ENCODE measurements around the gene DGKQ.

DGKQ gene

DNA sequence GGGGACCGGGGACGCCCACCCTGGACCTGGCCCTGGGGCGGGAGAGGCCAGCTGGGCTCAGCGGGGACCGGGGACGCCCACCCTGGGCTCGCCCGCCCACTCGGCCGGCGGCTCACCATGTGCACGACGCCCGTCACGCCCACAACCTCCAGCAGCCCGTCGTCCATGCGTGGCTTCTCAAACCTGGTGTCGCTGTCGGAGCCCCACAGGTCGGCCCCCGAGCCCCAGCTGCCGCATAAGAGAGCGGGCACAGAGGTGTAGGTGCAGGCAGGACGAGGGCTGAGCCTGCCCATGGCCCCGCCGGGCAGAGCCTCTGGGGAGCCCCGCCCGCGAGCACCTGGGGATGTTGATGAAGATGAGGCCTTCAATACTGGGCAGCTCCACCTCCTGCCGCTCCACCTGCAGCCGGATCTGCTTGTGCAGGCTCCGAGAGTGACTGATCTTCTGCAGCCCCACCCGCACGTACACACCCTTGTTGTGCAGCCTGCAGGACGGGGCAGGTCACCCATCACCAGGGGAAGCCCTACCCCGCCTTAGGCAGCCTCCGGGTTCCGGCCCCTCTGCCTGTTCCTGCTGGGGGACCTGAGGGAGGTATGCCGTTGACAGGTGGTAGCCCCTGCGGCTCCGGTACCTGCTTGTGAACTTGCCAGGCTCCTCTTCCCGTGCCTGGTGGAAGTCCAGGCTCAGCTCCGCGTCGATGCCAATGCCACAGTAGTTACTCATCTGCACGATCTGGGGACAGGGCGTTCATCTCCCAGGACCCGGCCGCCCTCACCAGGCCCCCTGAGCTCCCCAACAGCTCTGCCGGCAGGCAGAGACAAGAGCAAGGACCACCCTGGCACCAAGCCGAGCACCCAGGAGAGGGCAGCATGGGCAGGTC is 11.8 kb downstream of the DGKQ start:
- no peak for DNase-seq (ENCODE audit: low read depth in 2 of 2)

DNA sequence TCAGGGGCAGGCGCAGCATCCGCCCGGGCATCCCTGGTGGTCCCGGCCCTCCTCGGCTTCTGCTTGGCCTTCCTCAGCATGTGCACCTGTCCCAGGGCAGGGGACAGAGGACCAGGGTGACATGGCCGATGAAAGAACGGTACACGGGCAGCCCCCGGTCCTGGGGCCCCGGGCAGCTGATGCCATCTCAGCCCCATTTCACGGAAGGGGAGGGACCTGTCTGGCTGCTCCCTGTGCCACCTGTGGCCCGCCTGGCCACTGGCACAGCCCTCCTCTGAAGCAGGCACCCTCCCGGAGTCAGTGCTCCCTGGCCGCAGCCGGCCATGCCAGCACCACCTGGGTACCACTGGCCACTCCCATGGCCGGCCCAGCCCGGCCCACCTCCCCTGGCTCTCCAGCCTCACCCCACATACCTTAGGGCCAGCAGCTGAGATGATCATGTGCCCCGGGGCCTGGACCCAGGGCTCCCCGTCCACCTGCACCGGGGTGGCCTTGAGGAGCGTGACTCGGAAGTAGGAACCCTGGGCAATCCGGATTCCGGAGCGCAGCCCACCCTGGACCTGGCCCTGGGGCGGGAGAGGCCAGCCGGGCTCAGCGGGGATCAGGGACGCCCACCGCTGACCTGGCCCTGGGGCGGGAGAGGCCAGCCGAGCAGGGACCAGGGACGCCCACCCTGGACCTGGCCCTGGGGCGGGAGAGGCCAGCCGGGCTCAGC is 12.6 kb downstream of the DGKQ start:
- no peak for DNase-seq (ENCODE audit: low read depth in 2 of 2)

DNA sequence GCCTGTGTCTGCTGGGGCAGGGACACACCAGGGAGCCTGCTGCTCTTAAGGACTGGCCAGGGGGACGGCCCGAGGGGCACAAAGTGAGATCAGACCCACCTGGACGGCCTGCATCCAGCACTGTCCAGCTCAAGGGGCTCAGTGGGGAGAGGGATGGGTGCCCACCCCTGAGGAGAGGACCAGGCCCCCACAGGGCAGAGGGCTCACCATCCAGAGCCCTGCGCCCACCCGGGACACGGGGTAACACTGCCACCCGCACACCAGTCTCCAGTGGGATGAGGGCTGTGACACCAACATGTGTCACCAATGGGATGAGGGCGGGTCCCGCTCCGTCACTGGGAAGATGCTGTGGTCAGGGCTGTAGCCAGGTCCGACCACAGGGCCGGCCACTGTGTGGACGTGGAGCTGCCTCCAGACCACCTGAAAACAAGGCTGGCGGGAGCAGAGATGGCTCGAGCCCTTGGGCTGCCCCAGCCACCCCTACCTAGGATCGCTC is 13.2 kb downstream of the DGKQ start:
- no peak for DNase-seq (ENCODE audit: low read depth in 2 of 2)

DNA sequence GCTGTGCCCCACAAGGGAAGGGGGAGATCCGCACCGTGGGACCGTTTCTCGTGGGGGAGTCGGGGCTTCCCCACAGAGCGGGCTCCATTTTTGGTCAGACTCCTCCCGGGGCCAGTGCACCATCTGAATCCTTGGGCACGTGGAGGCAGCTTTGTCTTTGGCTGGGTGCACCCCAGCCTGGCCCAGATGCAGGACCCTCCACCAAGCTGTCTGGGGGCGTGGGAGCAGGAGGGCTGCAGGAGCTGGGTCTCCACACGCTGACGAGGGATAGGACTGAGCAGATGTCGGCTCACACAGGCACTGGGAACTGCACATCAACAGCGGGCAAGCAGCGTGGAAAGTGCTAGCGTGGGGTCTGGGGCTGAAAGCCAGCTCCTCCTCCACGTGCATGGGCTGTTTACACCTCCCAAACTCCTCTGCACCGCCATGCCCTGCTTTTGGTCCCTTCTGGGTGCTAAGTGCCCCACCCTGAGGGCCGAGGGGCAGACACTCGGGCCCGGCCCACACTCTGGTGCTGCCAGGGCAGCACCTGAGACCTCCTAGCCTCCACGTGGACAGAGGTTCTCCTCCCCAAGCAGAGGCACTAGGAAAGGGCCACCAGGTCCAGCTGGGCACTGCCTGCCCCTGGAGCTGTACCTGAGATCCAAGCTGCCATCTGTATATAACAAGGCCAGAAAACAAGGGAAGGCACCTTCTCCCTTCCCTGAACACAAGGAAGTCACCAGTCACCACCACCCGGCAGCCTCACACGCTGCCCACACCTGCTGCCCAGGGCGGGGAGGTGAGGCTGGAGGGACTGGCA is 13.8 kb downstream of the DGKQ start:
- DNase-seq (ENCODE audit: low read depth in 2 of 2), result no peak

DNA sequence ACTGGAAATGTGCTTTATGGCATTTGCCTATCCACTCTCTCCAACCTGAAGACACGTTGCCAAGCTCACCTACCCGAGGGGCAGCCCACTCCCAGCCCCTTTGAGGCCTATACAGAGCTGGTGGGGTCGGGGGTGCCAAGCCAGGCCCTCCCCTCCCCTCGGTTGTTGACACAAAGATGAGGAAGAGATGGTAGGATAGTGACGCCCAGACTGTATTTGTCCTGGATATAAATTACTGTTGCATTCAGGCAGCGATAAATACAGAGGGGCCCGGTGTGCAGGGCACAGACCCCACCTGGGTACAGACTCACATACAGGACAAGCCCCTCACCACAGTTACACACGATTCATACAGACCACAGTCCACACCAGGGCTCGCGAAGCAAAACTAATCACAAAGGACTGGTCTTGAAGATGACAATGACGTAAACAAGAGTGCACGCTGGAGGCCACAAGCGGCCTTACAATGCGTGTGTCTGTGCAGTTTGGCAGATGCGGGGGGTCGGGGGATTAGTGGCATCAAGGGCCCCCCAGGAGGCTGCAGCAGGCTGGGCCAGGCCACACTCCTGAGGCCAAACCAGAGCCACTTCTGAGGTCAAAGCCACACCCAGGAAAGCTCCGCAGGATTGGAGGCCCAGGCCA is 14.6 kb downstream of the DGKQ start:
- DNase-seq (ENCODE audit: low read depth in 2 of 2), result no peak

DNA sequence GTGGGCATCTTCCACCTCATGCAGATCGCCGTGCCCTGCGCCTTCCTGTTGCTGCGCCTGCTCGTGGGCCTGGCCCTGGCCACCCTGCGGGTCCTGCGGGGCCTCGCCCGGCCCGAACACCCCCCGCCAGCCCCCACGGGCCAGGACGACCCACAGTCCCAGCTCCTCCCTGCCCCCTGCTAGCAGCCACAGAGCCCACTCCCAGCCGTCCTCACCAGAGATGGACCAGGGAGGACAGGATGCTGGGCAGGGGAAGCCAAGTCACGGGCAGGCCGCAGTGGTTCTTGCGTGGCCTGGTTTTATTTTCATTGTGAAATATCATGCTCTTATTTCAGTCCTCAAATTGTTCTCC is 15.1 kb downstream of the DGKQ start:
- DNase-seq (ENCODE audit: low read depth in 2 of 2), result no peak

DNA sequence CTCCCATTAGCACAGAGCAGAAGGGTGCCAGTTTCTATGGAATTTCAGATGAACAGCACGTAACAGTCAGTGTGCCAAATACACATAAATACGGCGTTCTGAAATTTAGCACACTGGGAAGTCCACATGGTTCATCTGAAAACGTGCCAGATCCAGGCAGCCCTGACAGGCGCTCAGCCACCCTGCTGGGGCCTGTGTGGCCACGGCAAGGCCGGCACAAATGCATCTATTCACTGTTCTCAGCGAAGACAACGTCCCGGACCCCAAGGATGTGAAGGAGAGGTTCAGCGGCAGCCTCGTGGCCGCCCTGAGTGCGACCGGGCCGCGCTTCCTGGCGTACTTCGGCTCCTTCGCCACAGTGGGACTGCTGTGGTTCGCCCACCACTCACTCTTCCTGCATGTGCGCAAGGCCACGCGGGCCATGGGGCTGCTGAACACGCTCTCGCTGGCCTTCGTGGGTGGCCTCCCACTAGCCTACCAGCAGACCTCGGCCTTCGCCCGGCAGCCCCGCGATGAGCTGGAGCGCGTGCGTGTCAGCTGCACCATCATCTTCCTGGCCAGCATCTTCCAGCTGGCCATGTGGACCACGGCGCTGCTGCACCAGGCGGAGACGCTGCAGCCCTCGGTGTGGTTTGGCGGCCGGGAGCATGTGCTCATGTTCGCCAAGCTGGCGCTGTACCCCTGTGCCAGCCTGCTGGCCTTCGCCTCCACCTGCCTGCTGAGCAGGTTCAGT is 15.6 kb downstream of the DGKQ start:
- DNase-seq (ENCODE audit: low read depth in 2 of 2), result no peak

DNA sequence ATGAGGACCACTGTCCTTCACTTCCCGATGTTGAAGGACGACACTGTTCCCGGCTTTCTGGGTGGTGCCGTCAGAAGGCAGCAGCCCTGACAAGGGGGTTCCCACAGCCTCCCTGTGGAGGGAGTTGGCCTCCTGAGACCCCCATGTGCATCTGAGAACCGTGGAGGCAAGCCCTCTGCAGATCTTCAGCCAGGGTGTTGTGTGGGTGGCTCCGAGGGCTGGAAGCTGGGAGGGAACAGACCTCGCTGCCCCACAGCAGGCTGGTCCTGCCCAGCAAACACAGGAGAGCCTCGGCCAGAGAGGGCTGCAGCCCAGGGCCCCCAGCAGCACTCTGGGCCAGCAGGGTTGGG is 16.2 kb downstream of the DGKQ start:
- DNase-seq (ENCODE audit: low read depth in 2 of 2), result no peak

DNA sequence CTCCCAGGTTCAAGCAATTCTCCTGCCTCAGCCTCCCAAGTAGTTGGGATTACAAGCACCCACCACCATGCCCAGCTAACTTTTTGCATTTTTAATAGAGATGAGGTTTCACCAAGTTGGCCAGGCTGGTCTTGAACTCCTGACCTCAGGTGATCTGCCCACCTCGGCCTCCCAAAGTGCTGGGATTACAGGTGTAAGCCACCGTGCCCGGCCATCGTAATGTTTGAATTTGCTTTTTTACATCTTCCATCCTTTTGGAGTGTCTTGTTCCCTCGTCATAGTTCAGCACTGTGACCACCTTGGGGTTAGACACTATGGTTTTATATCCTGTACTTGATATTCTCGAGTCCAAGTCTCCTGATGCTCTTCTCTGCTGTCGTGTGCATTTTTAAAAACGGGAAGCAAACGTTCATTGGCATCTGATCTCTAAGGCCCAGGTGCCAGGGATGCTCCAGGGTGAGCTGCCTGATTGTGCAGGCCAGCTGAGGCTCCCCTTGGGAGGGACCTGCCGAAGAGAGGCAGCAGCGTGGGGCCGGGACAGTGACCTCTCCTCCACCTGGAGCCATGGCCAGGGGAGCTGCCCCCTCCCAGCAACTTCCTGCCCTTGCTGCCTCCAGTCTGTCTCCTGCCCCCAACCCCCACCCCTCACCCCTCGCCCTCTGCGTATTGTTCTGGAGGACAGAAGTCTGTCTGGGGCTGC is 16.7 kb downstream of the DGKQ start:
- no peak for DNase-seq (ENCODE audit: low read depth in 2 of 2)

DNA sequence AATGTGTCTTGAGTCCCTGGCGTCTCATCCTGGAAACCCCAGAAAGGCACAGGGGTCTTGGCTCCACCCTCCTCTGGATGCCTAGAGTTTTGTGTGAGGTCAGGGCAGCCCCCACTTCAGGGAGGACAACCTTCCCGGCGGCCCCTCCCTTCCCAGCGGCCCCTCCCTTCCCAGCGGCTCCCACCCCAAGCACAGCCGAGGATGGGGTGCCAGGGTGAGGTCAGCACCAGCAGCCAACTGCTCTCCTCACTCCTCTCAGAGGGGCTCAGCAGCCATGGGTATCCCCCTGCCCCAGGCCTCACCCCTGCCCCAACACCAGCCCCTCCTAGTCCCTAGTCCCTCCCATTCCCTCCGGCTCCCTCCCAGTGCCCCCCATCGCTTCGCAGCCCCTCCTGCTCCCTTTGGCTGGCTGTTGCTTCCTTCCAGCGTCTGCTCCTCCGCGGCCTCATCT is 17.4 kb downstream of the DGKQ start:
- DNase-seq (ENCODE audit: low read depth in 2 of 2), result no peak

DNA sequence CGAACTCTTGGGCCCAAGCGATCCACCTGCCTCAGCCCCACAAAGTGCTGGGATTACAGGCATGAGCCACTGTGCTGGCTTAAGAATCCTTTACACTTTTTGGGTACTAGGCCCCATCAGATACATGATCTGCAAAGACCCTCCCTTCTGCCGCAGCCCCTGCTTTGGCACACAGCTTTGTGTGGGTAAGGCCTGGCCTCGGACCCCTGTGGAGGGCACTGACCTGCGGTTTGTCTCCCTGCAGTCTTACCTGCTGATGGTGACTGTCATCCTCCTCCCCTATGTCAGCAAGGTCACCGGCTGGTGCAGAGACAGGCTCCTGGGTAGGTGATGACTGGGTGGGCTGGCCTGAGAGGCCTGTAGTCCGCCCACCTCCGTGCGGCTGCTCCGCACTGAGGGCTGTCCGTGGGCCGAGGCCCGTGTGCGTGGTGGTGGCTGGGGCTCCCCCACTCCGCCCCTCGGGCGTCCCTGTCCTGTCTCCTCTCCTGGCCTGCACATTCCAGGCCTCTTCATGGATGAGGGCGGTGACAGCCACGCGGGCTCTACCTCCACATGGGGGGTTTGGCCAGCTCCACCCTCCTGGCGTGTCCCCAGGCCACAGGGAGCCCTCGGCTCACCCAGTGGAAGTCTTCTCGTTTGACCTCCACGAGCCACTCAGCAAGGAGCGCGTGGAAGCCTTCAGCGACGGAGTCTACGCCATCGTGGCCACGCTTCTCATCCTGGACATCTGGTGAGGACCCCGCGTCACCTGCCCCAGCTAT is 18.0 kb downstream of the DGKQ start:
- no peak for DNase-seq (ENCODE audit: low read depth in 2 of 2)

DNA sequence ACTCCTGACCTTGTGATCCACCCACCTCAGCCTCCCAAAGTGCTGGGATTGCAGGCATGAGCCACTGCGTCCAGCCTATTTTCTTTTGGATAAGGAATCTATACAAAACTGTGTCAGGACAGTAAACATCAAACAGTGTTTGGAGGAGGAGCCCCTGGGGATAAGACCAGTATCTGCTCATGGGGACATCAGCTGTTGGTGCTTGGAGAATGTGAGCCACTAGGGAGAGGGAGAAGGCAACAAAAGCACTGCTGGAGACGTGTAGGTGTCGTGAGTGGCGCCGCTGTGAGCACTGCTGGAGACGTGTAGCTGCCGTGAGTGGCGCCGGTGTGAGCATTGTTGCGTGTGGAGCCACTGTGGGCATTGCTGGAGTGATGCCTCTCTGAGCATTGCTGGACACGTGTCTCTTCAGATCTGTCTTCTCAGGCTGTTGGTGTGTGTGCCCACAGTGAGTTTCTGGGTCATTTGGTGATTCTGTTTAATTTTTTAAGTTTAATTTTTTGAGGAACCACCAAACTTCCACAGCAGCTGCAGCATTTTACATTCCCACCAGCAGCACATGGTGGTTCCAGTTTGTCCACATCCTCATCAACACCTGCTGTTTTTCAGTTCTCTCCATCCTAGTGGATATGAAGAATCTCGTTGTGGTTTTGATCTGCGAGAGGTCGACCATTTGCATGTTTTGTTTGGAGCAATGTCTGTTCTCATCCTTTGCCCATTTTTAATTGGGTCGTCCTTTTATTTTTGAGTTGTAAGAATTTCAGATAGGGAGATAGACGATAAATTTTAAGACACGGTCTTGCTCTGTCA is 19.0 kb downstream of the DGKQ start:
- no peak for DNase-seq (ENCODE audit: low read depth in 2 of 2)

DNA sequence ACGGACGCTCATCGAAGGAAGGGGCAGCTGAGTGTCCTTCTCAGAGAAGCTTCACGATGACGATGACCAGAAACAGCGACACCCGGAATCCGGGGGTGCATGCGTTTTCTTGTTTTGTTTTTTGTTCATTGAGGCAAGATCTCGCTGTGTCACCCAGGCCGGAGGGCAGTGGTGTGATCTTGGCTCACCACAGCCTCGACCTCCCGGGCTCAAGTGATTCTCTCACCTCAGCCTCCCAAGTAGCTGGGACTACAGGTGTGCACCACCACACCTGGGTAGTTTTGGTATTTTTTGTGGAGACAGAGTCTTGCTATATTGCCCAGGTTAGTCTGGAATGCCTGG is 19.8 kb downstream of the DGKQ start:
- no peak for DNase-seq (ENCODE audit: low read depth in 2 of 2)

DNA sequence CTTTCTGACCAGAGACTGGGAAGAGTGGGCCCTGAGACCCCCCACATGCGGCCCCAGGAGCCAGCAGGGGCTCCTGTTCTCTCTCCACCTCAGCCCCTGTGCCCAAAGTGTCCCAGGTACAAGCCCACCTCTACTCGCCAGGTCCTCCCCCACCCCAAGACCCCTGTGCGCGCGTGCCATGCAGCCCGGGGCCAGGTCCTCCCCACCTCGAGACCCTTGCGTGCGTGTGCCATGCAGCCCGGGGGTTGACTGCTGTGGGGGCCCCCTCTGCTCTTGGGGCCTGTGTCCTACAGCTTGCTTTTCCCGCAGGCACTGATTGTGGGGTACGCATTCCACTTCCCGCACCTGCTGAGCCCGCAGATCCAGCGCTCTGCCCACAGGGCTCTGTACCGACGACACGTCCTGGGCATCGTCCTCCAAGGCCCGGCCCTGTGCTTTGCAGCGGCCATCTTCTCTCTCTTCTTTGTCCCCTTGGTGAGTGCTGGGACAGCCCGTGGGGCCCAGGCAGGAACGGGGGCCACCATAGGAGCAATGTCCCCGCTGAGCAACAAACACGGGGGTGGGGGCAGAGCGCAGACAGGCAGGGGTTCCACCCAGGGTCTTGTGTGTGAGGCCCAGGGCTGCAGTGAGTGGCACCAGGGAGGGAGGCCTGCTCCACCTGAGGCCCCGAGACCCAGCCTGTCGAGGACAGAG is 20.3 kb downstream of the DGKQ start:
- no peak for DNase-seq (ENCODE audit: low read depth in 2 of 2)

DNA sequence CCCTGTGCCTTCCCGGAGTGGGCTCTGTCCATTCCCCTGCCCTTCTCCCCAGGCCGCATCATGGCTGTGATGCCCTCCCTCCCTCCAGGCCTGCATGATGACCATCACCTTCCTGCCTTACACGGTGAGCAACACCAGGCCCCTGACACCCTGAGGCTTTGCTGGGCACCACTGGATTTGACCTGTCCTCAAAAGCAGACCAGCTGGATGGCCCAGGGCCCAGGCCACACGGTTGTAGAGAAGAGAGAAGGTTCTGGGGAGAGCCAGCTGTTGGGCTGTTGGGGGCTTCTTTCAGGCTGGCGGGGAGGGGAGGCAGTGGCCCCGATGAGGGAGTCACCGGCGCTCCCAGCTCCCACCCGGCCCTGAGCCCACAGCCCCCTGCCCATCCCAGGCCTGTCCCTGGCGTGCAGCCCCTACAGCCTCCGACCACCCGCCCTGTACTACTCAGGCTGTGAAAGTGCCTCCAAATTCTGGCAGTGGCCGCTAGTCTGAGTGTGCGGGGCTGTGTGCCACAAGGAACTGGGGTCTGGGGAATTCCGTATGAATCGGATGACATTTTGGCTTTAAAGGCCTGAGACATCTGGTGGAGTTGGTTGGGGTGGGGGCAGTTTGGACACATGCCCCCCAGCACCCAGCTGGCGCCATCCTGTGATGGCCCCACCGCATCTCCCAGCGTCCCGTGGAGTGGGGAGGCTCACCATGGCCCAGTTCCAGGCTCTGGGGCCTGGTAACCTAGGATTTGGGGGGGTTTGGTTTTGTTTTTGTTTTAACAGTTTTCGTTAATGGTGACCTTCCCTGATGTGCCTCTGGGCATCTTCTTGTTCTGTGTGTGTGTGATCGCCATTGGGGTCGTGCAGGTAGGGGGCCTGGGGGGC is 21.5 kb downstream of the DGKQ start:
- no peak for DNase-seq (ENCODE audit: low read depth in 2 of 2)

DNA sequence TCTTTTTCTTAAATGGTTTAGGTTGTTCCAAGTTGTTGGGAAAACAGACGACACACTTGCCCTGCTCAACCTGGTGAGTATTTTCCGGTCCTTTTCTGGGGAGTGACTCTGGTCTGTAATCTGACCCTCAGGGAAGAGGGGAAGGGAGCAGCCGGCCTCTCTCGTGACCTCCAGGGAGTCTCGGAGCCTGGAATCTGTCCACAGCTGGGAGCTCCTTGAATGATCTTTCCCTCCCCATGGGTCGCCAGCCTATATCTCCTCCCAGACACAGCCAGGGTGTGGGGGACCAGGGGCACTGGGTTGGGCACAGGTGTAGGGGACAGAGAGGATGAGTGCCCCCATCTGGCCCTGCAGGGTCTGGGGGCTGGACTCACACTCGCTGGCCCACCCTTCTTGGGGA is 22.2 kb downstream of the DGKQ start:
- DNase-seq (ENCODE audit: low read depth in 2 of 2), result no peak
